ACC112 (cell line): ENCODE data around the gene PLD2.
"Not testable (repeated sequence)": the region's sequence is repeated elsewhere in the genome, so short reads cannot be mapped to it uniquely, and the experiment has no call there.

Source experiments
- H2AFZ ChIP-seq: fragments of 200-600 bp; sonication (generic); one replicate; pipeline ENCODE4 v1.6.0; 2017; ENCODE audit warnings: antibody characterized with exemption, low read length; ENCODE audit not compliant: unreplicated experiment
- H3K27ac ChIP-seq: fragments of 200-600 bp; sonication (generic); 2 replicates; pipeline ENCODE4 v1.5.1; 2014; ENCODE audit warnings: low read depth, mild to moderate bottlenecking, antibody characterized with exemption, low read length, moderate library complexity
- H3K27me3 ChIP-seq: fragments of 200-600 bp; sonication (generic); 2 replicates; pipeline ENCODE4 v1.6.1; 2014; ENCODE audit warnings: mild to moderate bottlenecking, antibody characterized with exemption, low read length, moderate library complexity, mixed read lengths; ENCODE audit not compliant: insufficient read depth
- H3K36me3 ChIP-seq: fragments of 200-600 bp; sonication (generic); 2 replicates; pipeline ENCODE4 v1.6.1; 2016; ENCODE audit warnings: mild to moderate bottlenecking, antibody characterized with exemption, low read length, moderate library complexity, mixed read lengths; ENCODE audit not compliant: insufficient read depth
- H3K4me1 ChIP-seq: fragments of 200-600 bp; sonication (generic); one replicate; pipeline ENCODE4 v1.6.1; 2016; ENCODE audit warnings: low read length, mixed read lengths; ENCODE audit not compliant: insufficient read depth, unreplicated experiment, control insufficient read depth
- H3K4me3 ChIP-seq: fragments of 200-600 bp; sonication (generic); 2 replicates; pipeline ENCODE4 v1.5.1; 2014; ENCODE audit warnings: mild to moderate bottlenecking, low read depth, low read length
- H3K79me2 ChIP-seq: fragments of 200-600 bp; sonication (generic); one replicate; pipeline ENCODE4 v1.6.0; 2016; ENCODE audit warnings: low read length; ENCODE audit not compliant: control insufficient read depth, unreplicated experiment, insufficient read depth

The PLD2 gene

GRCh38 chr17:4846635-4847390, 39.9 kb downstream of the PLD2 start:
- H3K36me3 ChIP-seq = no peaks in the 10 kb centered on the region
- H3K4me1 ChIP-seq = peaks cover 6% of the 10 kb centered on the region
- no peak overlapping the region for H3K4me3 ChIP-seq
- H3K79me2 ChIP-seq = peaks cover 50% of the 10 kb centered on the region
- H2AFZ ChIP-seq = no peak overlapping the region
- no peak overlapping the region for H3K27ac ChIP-seq
- H3K27me3 ChIP-seq = no peaks in the 10 kb centered on the region

- Histone ChIP-seq H3K4me3 (no peak overlapping the region), H3K27ac (no peak overlapping the region), H3K79me2 (peaks cover 42% of the 10 kb centered on the region)
These were observed 42.1 kb downstream of the PLD2 start for GRCh38 chr17:4849011-4849536.

GRCh38 chr17:4850246-4850645, 43.3 kb downstream of the PLD2 start:
- H3K4me3 ChIP-seq = no peak overlapping the region
- H3K79me2 ChIP-seq = peaks cover 38% of the 10 kb centered on the region
- no peaks in the 10 kb centered on the region for H3K36me3 ChIP-seq
- H3K27ac ChIP-seq = no peak overlapping the region
- peaks cover 12% of the 10 kb centered on the region for H3K4me1 ChIP-seq
- no peak overlapping the region for H2AFZ ChIP-seq
- H3K27me3 ChIP-seq = no peaks in the 10 kb centered on the region

More at GRCh38 chr17:4849011-4849536, 42.1 kb downstream of the PLD2 start:
- H3K4me1 ChIP-seq = peaks cover 12% of the 10 kb centered on the region
- H2AFZ ChIP-seq = no peak overlapping the region
- no peaks in the 10 kb centered on the region for H3K27me3 ChIP-seq
- no peaks in the 10 kb centered on the region for H3K36me3 ChIP-seq

GRCh38 chr17:4851084-4851483, 44.1 kb downstream of the PLD2 start:
- Histone ChIP-seq H2AFZ (no peak overlapping the region), H3K79me2 (peaks cover 34% of the 10 kb centered on the region), H3K4me1 (peaks cover 12% of the 10 kb centered on the region)

GRCh38 chr17:4852567-4853207, 45.7 kb downstream of the PLD2 start:
- H3K4me3 ChIP-seq = no peak overlapping the region
- H3K27me3 ChIP-seq = no peaks in the 10 kb centered on the region
- H3K4me1 ChIP-seq = peaks cover 14% of the 10 kb centered on the region
- no peaks in the 10 kb centered on the region for H3K36me3 ChIP-seq
- no peak overlapping the region for H3K27ac ChIP-seq
- H3K79me2 ChIP-seq = peaks cover 24% of the 10 kb centered on the region
- H2AFZ ChIP-seq = no peak overlapping the region

More at GRCh38 chr17:4851084-4851483, 44.1 kb downstream of the PLD2 start:
- Histone ChIP-seq H3K27me3 (no peaks in the 10 kb centered on the region), H3K4me3 (no peak overlapping the region), H3K27ac (no peak overlapping the region), H3K36me3 (no peaks in the 10 kb centered on the region)

- no peaks in the 10 kb centered on the region for H3K27me3 ChIP-seq
- no peak overlapping the region for H3K4me3 ChIP-seq
- no peak overlapping the region for H3K27ac ChIP-seq
- peaks cover 19% of the 10 kb centered on the region for H3K4me1 ChIP-seq
- H3K79me2 ChIP-seq = peaks cover 24% of the 10 kb centered on the region
- no peak overlapping the region for H2AFZ ChIP-seq
- no peaks in the 10 kb centered on the region for H3K36me3 ChIP-seq
These were observed 46.3 kb downstream of the PLD2 start for GRCh38 chr17:4853208-4853671.

GRCh38 chr17:4854111-4854681, 47.2 kb downstream of the PLD2 start:
- no peaks in the 10 kb centered on the region for H3K27me3 ChIP-seq
- H3K27ac ChIP-seq = no peak overlapping the region
- no peak overlapping the region for H3K4me3 ChIP-seq
- no peak overlapping the region for H2AFZ ChIP-seq
- H3K36me3 ChIP-seq = no peaks in the 10 kb centered on the region
- H3K79me2 ChIP-seq = peaks cover 18% of the 10 kb centered on the region
- peaks cover 26% of the 10 kb centered on the region for H3K4me1 ChIP-seq

- Histone ChIP-seq H3K79me2 (peaks cover 12% of the 10 kb centered on the region), H2AFZ (no peak overlapping the region), H3K27ac (no peak overlapping the region), H3K4me3 (no peak overlapping the region), H3K27me3 (no peaks in the 10 kb centered on the region), H3K36me3 (peaks cover 4% of the 10 kb centered on the region; the same call in 1 of the 2 replicates), H3K4me1 (peaks cover 20% of the 10 kb centered on the region)
These were observed 49.5 kb downstream of the PLD2 start for GRCh38 chr17:4856271-4856936.

- H3K27ac ChIP-seq = no peak overlapping the region
- H2AFZ ChIP-seq = no peak overlapping the region
- peaks cover 4% of the 10 kb centered on the region; the same call in 1 of the 2 replicates for H3K36me3 ChIP-seq
- peaks cover 12% of the 10 kb centered on the region for H3K79me2 ChIP-seq
- no peaks in the 10 kb centered on the region for H3K27me3 ChIP-seq
- peaks cover 19% of the 10 kb centered on the region for H3K4me1 ChIP-seq
- no peak overlapping the region for H3K4me3 ChIP-seq
These were observed 50.0 kb downstream of the PLD2 start for GRCh38 chr17:4856937-4857314.

- H2AFZ ChIP-seq = not testable (repeated sequence)
These were observed 50.4 kb downstream of the PLD2 start for GRCh38 chr17:4857347-4857746.

More at GRCh38 chr17:4857347-4857746, 50.4 kb downstream of the PLD2 start:
- not testable (repeated sequence) for H3K79me2 ChIP-seq, H3K27me3 ChIP-seq, H3K36me3 ChIP-seq, H3K4me3 ChIP-seq, H3K27ac ChIP-seq
- H3K4me1 ChIP-seq = peaks cover 14% of the 10 kb centered on the region
